ENCODE measurements around the gene SNCAIP.

The SNCAIP gene

DNA sequence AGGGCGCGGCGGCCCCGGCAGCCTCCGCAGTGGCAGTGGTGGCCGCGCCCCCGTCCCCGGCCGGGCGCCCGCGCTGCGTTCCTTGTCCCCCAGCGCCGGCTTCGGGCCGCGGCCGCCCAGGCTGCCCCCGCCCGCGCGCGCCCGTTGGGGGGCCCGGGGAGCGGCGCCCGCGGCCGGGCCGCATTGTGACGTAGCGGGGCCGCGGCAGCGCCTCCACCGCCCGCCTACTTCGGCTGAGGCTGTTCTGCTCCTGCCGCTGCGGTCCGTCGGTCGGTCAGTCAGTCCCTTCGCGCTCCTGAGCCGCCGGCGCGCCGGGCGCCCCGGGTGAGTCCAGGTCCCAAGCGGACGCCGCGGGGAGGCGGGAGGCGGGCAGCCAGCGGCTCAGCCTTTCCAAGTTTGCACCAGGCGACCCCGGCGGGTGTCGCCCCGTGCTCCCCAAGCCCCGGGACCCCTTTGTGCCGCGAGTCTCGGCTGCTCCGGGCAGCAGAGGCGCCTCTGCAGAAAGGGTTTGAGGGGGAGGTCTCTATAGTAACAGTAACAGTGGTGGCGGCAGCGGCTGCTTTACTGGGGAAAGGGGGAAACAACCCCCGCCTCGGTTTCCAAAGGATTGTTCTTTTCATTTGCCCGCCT is at the start of gene SNCAIP:
Gene SNCAIP, plus strand, starts transcription at position 277 of the 630 bp plus-strand sequence. CDS start 78,898 bp downstream, outside the sequence.
- DNase-seq (ENCODE audit: low read depth) = no peak

DNA sequence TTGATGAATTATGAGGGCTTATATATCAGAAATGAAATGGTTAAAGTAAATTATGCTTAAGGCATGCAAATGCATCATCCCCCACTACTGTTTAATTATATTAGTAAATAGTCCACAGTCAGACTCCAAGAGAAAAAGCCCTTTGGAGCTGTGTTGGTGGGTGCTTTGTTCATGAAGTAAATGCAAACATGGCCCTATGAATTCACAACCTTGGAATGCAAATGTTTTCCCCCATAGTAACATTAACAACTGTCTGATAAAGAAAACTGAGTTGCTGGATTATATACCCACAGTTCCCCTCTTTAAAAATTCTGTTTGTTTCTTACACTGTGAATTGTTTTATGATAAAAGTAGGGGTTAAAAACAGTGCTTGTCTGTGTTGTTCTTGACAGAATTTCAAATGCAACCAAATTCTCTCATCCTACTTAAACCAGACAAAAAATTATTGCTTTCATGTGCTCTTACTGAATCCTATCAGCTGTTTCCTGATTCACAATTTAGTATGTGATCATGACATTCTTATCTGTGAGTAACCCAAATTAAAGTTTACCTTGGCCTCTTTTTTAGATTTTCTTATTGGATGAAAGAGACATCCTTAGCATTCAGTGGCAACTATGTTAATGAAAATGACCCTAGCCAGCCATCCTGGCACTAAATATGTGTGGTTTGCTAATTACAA is 48.5 kb upstream of the SNCAIP start:
- DNase-seq (ENCODE audit: low read depth) = no peak

DNA sequence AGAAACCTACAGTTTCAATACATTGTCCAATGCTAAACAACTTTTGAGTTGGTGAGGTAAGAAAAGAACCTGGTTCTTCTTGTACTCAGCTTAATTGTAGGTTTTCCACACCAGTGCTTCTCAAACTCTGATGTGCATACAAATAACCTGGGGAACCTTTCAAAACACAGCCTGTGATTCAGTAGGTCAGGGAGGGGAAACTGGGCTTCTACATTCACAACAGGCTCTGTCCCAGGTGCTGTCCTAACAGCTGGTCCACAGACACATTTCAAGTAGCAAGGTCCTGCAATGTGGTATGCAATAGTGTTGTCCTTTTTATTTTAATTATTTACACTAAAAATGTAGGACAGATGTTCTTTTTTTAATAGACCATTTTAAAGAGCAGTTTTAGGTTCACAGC is 47.4 kb upstream of the SNCAIP start:
- no peak for DNase-seq (ENCODE audit: low read depth)

DNA sequence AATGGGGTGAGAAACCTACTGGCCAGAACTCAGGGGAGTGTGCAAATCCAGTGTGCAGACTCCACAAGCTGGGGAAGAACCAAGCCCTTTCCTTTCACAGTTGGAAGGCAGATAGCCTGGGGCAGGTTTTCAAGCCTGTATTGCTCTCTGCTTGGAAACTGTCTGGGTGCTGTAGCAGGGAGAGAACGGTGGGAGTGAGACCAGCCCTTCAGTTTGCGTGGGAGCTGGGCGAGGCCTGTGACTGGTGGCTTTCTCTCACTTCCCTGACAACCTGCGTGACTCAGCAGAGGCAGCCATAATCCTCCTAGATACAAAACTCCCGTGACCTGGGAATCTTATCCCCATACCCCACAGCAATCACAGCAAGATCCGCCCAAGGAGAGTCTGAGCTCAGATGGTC is 44.9 kb upstream of the SNCAIP start:
- no peak for DNase-seq (ENCODE audit: low read depth)

DNA sequence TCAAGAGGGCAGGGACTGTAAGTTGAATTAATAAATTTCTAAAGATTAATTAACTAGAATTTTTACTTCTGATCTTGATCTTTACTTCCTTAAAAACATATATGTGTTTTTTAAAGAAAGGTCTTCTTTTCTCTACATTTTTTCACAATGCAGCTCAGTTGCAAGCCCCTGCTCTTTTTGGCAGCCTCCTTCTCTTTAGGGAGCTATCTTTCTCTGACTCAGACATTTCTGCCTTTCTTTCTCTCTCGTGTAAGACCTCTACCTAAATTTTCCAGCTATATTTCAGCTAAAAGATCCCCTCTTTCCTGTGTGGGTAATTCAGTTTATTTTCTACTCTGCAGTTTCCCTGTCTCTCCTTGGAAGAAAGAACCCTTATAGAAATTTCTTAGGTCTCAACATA is 38.3 kb upstream of the SNCAIP start:
- DNase-seq (ENCODE audit: low read depth) = no peak

GRCh38 chr5:122283592-122283991 is 28.4 kb upstream of the SNCAIP start:
- no peak for DNase-seq (ENCODE audit: low read depth)

DNA sequence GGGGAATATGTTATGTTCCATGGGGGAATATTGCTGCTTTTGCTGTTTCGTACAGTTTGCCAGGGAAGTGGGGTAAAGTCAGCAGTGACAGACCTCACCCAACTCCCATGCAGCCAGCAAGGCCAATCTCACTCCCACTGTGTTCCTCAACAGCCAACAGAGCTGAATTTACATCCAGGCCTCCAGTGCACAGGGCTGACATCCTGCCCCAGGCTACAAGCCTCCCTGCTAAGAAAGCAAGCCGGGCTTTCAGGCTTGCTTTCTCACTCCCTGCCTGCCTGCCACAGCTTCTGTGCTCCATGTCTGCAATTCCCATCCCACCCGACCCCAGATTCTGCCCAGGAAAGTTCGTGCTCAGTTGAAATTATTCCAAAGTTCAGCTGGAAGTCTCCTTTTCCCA is 25.5 kb upstream of the SNCAIP start:
- no peak for DNase-seq (ENCODE audit: low read depth)

- DNase-seq (ENCODE audit: low read depth) = no peak
Measured at GRCh38 chr5:122287101-122287500, 24.9 kb upstream of the SNCAIP start.

DNA sequence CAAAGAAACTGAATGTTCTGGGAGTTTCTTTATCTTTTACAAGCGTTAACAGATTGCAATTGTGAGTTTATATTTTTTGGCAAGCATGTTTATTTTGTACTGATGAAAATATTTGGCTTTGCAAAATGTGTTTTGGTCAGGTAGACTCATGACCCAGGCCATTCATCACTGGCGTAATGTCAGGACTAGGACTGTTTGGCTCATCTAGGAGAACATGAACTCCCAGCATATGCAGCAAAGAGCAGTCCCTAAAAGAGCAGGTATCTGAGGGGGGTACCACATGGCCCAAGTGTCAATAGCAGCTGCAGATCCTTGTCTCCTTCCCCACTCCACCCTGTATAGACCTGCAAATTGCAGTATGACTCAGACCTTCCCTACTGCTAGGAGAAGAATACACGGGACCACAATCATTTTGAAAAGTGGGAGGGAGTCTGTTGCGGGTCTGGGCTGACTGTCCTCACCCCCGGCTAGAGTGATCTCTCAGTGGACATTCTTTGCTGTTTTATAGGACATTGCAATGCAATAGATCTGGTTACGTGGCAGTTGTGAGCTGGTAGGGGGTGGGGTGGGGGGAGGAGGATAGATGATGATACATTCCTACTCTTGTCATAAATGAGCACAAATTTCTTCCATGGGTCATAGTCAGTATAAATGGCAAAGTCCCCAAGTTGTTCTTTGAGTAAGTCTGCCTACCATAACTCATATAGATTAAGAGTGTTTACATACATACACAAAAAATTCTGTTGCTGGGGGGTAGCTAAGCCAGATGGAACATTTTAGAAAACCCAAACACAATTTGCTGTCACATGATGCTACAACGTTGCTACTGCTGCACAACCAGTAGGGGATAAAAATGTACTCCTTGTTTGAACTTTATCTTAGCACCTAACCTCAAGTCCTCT is 20.8 kb upstream of the SNCAIP start:
- DNase-seq (ENCODE audit: low read depth) = no peak

DNA sequence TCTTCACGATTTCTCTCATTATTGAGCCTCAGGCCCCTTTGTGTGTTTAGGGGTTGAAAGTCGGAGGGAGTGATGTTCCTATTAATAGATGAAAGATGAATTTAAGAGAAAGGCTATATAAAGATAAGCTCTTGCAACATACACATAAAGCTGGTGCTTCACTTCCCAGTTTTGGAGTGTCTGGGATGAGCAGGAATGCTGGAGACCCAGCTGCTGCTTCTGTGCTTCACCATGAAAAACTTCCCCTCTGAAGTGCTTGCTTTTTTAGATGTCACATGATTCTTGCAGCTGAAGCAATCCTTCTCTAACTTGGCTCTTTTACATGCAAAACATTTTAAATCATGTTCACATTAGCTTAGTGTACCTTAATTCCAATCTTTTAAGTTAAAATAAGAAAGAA is 19.7 kb upstream of the SNCAIP start:
- DNase-seq (ENCODE audit: low read depth) = no peak

DNA sequence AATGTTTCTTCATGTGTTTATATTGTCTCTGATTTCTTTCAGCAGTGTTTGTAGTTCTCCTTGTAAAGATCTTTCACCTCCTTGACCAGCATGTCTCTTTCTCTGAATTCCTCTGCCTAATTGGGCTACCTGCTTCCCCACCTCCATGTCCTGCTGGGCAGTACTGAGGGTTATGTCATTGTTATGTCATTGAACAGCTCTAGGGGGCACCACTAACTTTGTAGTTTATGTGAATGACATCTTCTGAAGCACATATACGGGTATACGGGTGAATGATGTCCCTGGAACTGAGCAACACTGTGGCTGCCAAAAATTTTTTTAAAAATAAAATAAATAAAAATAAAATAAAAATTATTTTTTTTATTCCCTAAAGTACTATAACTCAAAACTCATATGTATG is 16.9 kb upstream of the SNCAIP start:
- no peak for DNase-seq (ENCODE audit: low read depth)

DNA sequence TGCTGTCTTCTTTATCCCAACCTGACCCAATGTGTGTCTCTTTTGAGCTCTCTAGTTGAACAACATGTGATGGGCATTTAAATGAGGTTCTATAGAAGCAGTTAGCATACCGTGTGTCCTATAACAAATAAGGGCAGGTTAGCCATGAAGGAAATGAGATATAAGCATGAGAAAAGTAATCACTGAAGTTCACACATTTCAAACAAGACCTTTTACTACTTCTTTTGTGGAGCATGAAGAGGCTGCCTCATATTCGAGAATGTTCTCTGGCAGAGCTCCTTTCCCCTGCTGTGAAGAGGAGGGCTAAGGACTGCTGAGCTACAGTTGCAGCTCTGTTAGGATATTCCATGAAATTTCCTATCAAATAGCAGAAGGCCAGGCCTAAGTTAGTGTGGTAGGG is 15.2 kb upstream of the SNCAIP start:
- DNase-seq (ENCODE audit: low read depth) = no peak

GRCh38 chr5:122297587-122298298 is 14.3 kb upstream of the SNCAIP start:
- no peak for DNase-seq (ENCODE audit: low read depth)

GRCh38 chr5:122300374-122300773 is 11.7 kb upstream of the SNCAIP start:
- no peak for DNase-seq (ENCODE audit: low read depth)

GRCh38 chr5:122301016-122301415 is 11.0 kb upstream of the SNCAIP start:
- no peak for DNase-seq (ENCODE audit: low read depth)

- DNase-seq (ENCODE audit: low read depth) = no peak
Measured at GRCh38 chr5:122304471-122305215, 7.4 kb upstream of the SNCAIP start.

DNA sequence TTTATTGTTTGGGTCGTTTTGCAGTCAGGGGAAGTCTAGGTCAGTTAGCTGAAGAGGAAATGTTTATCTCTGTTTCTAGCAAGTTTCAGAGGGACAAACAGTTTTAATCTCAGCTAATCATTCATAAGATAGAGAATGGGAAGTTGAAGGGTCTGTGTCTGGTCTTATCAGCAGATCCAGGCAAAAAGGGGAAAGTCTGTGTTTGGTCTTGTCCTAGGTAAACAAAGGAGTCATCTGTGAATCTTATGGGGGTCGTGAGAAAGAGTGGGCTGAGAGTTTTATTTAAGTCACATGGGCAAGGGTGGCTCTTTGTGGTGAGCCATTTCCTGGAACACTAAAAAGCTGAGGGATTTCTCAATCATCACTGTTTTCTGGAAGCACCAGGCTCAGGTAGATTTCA is 5.6 kb upstream of the SNCAIP start:
- no peak for DNase-seq (ENCODE audit: low read depth)

DNA sequence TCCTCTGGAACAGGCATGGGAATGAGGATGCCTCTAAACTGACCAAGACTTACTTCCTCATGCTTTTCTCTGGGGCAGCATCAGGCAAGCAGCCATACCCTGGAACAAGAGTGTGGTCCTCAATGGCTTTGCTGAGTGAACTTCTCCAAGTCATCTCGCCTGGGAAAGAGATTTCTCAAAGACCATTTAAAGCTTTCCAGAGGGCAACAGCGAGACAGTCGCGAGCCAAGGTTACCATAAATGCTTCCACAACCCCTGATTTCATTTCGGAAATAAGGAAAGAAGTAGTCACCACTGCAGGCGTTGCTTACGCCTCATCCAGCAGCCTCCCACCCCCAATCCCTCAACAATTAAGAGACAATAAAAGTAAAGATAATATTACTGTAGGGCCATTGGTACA is 1.1 kb upstream of the SNCAIP start:
- no peak for DNase-seq (ENCODE audit: low read depth)

GRCh38 chr5:122311497-122311960 is 508 bp upstream of the SNCAIP start:
- no peak for DNase-seq (ENCODE audit: low read depth)

- no peak for DNase-seq (ENCODE audit: low read depth)
Measured at GRCh38 chr5:122312591-122313406, 762 bp downstream of the SNCAIP start.

- DNase-seq (ENCODE audit: low read depth) = no peak
Measured at GRCh38 chr5:122314036-122314435, 2.0 kb downstream of the SNCAIP start.

Data from stimulated activated CD8-positive, alpha-beta memory T cell treated with anti-CD3 and anti-CD28 coated beads, Interleukin-12 subunit alpha, Interleukin-12 subunit beta, amount 100 ng/mL, for 4 hours (primary cell).